ENCODE results near the gene ERP29. TPM values are rescaled to one million over a fixed set of nuclear protein-coding genes. Genes with fewer than 3 reads are reported as not detected.
A peak's percentile ranks its signal among the peaks of the same experiment; 100 is the strongest.
"Not testable (repeated sequence)": the region's sequence is repeated elsewhere in the genome, so short reads cannot be mapped to it uniquely, and the experiment has no call there.

The ERP29 gene
- total and polyA plus RNA-seq, 2 experiments from 2014 or later, result 105 to 131 TPM

DNA sequence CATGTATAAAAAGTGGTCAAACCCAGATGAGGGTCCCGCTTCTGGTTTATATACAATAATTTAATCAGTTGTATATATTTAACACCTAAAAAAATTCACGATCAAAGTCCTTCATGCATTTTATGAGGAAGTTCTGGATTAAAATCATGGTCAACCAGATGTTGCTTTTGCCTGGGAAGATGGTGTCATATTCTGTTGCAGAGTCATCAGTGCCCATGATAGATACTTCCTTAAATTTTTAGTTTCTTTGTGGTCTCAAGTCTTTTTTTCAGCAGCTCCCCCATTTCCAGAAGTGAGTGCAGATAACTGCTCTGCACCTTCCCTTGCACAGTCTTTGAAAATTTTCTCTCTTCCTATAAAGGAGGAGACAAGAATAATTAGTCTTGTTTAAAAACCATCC is 16.1 kb downstream of the ERP29 start:
- H3K27ac ChIP-seq, result no peak overlapping the region
- peaks cover 56% of the 10 kb centered on the region for H3K36me3 ChIP-seq
- no peak overlapping the region for H3K4me3 ChIP-seq

DNA sequence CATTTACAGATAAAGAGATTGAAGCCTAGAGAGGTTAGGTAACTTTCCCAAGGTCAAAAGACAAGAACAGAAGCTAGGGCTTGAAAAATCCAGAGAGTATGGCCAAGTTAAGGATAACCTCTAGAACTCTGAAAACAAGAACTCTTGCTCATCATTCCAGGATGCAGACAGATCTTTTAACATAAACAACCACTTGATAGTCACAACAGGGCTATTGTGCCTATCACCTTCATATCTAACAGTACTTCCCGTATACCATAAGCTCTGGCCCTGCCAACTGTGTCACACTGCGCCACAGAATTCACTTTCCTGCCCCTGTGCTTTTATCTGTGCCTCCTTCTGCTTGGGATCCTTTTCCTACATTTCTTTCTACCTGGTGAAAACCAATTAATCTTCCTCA is 18.2 kb downstream of the ERP29 start:
- TF ChIP-seq, protein P1, sequence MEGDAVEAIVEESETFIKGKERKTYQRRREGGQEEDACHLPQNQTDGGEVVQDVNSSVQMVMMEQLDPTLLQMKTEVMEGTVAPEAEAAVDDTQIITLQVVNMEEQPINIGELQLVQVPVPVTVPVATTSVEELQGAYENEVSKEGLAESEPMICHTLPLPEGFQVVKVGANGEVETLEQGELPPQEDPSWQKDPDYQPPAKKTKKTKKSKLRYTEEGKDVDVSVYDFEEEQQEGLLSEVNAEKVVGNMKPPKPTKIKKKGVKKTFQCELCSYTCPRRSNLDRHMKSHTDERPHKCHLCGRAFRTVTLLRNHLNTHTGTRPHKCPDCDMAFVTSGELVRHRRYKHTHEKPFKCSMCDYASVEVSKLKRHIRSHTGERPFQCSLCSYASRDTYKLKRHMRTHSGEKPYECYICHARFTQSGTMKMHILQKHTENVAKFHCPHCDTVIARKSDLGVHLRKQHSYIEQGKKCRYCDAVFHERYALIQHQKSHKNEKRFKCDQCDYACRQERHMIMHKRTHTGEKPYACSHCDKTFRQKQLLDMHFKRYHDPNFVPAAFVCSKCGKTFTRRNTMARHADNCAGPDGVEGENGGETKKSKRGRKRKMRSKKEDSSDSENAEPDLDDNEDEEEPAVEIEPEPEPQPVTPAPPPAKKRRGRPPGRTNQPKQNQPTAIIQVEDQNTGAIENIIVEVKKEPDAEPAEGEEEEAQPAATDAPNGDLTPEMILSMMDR (IDR thresholded peaks at IDR 0.05; ENCODE audit: low read depth, low read length), result no peak
- H3K4me1 ChIP-seq (ENCODE audit: low read depth), result no peaks in the 10 kb centered on the region
- peaks cover 58% of the 10 kb centered on the region for H3K36me3 ChIP-seq
- no peak overlapping the region for H3K4me3 ChIP-seq
- H3K27ac ChIP-seq, result peak overlapping the region; percentile 31
- DNase-seq (ENCODE audit: low read depth in 1 of 2, low spot score in 1 of 2), result peak in 1 of 2 donors; percentile 13
- H3K9me3 ChIP-seq (ENCODE audit: low read depth), result no peaks in the 10 kb centered on the region
- no peaks in the 10 kb centered on the region for H3K27me3 ChIP-seq

More for the DNA sequence above, 16.1 kb downstream of the ERP29 start:
- no peak for DNase-seq (ENCODE audit: low read depth in 1 of 2, low spot score in 1 of 2)
- H3K4me1 ChIP-seq (ENCODE audit: low read depth), result no peaks in the 10 kb centered on the region
- no peaks in the 10 kb centered on the region for H3K9me3 ChIP-seq (ENCODE audit: low read depth)
- no peaks in the 10 kb centered on the region for H3K27me3 ChIP-seq
- TF ChIP-seq, protein P1 (IDR thresholded peaks at IDR 0.05; ENCODE audit: low read depth, low read length), result no peak

DNA sequence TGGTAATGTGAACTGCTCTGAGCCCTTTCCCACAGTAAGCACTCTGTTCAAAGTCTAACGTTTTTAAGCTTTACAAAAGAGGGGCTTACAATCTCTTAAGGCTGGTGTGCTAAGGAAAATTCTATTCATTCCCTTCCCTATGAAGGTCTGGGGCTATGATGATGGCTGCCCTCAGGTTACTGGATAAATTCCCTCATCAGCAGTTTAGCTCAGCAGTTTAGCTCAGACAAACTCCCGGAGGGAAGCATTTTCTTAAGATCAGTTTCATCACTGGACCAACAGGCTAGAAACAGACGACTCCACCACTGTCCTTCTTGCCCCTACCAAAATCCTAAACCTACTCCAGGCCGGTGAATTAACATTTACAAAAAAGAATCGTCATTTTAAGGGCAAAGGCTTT is 19.1 kb downstream of the ERP29 start:
- H3K4me3 ChIP-seq, result no peak overlapping the region
- no peaks in the 10 kb centered on the region for H3K4me1 ChIP-seq (ENCODE audit: low read depth)
- DNase-seq (ENCODE audit: low read depth in 1 of 2, low spot score in 1 of 2), result no peak
- TF ChIP-seq, protein P1 (IDR thresholded peaks at IDR 0.05; ENCODE audit: low read depth, low read length), result no peak
- H3K9me3 ChIP-seq (ENCODE audit: low read depth), result no peaks in the 10 kb centered on the region
- no peaks in the 10 kb centered on the region for H3K27me3 ChIP-seq
- no peak overlapping the region for H3K27ac ChIP-seq
- peaks cover 58% of the 10 kb centered on the region for H3K36me3 ChIP-seq

DNA sequence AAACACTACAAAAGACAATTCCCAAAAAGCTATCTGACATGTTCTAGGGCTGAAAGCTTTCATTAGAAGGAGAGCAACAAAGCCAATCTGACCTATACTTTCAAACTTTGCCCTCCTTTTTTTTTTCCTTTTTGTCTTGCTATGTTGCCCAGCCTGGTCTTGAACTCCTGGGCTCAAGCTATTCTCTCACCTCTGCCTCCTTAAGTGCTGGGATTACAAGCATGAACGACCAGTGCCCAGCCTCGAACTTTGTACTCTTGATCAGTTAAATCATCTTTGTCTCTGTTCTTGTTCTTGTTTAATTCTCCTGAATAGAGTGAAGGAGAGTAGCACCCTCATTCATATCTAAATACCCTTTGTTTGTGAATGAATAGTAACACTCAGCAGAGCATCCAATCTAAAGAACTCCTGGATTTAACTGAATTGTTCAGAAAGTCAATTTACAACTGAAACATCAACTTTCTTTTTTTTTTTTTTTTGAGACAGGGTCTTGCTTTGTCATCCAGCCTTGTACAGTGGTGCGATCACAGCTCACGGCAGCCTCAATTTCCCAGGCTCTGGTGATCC is 22.1 kb downstream of the ERP29 start:
- no peaks in the 10 kb centered on the region for H3K9me3 ChIP-seq (ENCODE audit: low read depth)
- H3K36me3 ChIP-seq, result peaks cover 65% of the 10 kb centered on the region
- H3K4me1 ChIP-seq (ENCODE audit: low read depth), result no peaks in the 10 kb centered on the region
- no peaks in the 10 kb centered on the region for H3K27me3 ChIP-seq
- no peak overlapping the region for H3K4me3 ChIP-seq
- TF ChIP-seq, protein P1 (IDR thresholded peaks at IDR 0.05; ENCODE audit: low read depth, low read length), result no peak
- H3K27ac ChIP-seq, result no peak overlapping the region
- DNase-seq (ENCODE audit: low read depth in 1 of 2, low spot score in 1 of 2), result no peak

DNA sequence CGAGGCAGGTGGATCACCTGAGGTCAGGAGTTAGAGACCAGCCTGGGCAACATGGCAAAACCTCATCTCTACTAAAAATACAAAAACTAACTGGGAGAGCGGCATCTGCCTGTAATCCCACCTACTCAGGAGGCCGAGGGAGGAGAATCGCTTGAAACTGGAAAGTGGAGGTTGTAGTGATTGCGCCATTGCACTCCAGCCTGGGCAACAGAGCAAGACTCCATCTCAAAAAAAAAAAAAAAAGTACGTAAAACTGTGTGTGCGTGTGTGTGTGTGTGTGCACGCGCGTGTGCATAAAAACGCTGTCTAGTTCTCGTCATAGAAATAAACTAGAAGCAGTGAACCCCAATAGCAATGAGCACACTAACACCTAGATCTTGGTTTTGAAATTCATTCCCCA is 23.4 kb downstream of the ERP29 start:
- peaks cover 66% of the 10 kb centered on the region for H3K36me3 ChIP-seq
- H3K4me1 ChIP-seq (ENCODE audit: low read depth); DNase-seq (ENCODE audit: low read depth in 1 of 2, low spot score in 1 of 2); H3K27ac ChIP-seq; H3K4me3 ChIP-seq; H3K27me3 ChIP-seq; H3K9me3 ChIP-seq (ENCODE audit: low read depth): not testable (repeated sequence)

DNA sequence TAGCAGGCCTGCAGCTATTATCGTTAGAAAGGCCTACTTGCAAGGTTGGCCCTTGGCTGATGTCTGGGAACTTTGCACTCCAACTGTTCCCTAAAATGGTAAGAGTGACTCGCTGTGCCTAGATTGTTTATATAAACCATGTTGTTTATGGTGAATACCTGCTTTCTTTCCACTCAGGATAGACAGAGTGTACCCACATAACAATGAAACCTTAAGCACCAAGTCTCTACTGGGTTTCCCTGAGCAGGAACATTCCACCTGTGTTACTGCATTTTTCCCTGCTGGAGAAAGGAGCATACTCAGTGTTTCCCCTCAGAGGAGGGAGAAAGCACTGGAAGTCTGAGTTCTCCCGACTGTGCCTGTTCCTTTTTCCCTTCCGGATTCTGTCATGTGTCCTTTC is 32.8 kb downstream of the ERP29 start:
- TF ChIP-seq, protein P1 (IDR thresholded peaks at IDR 0.05; ENCODE audit: low read depth, low read length), result no peak
- no peak for DNase-seq (ENCODE audit: low read depth in 1 of 2, low spot score in 1 of 2)
- H3K4me3 ChIP-seq, result no peak overlapping the region
- H3K27me3 ChIP-seq, result no peaks in the 10 kb centered on the region
- no peaks in the 10 kb centered on the region for H3K9me3 ChIP-seq (ENCODE audit: low read depth)
- peak overlapping the region; percentile 41 for H3K27ac ChIP-seq
- peaks cover 77% of the 10 kb centered on the region for H3K36me3 ChIP-seq
- no peaks in the 10 kb centered on the region for H3K4me1 ChIP-seq (ENCODE audit: low read depth)
